WI38 (cell line): ENCODE data around the gene RPA3.
A peak's percentile ranks its signal among the peaks of the same experiment; 100 is the strongest.

Experiments
- H3K4me3 ChIP-seq: 2 replicates; pipeline ENCODE4 v1.5.1; 2011; ENCODE audit warnings: low read depth, mild to moderate bottlenecking, control low read depth, low read length
- TF ChIP-seq, protein P1 (sequence below): IDR thresholded peaks from 2 replicates; pipeline ENCODE4 v1.5.1; 2012; ENCODE audit warnings: low read depth, mild to moderate bottlenecking, control low read depth, low read length

The RPA3 gene

GRCh38 chr7:7653593-7654187, 64.7 kb downstream of the RPA3 start:
- no peak overlapping the region for H3K4me3 ChIP-seq
- TF ChIP-seq, protein P1, sequence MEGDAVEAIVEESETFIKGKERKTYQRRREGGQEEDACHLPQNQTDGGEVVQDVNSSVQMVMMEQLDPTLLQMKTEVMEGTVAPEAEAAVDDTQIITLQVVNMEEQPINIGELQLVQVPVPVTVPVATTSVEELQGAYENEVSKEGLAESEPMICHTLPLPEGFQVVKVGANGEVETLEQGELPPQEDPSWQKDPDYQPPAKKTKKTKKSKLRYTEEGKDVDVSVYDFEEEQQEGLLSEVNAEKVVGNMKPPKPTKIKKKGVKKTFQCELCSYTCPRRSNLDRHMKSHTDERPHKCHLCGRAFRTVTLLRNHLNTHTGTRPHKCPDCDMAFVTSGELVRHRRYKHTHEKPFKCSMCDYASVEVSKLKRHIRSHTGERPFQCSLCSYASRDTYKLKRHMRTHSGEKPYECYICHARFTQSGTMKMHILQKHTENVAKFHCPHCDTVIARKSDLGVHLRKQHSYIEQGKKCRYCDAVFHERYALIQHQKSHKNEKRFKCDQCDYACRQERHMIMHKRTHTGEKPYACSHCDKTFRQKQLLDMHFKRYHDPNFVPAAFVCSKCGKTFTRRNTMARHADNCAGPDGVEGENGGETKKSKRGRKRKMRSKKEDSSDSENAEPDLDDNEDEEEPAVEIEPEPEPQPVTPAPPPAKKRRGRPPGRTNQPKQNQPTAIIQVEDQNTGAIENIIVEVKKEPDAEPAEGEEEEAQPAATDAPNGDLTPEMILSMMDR, result peak; percentile 45

GRCh38 chr7:7652798-7653540, 65.4 kb downstream of the RPA3 start:
- no peak overlapping the region for H3K4me3 ChIP-seq
- TF ChIP-seq, protein P1, result no peak

- TF ChIP-seq, protein P1, result no peak
- H3K4me3 ChIP-seq, result no peak overlapping the region
These were observed 66.9 kb downstream of the RPA3 start for GRCh38 chr7:7651479-7651878.

DNA sequence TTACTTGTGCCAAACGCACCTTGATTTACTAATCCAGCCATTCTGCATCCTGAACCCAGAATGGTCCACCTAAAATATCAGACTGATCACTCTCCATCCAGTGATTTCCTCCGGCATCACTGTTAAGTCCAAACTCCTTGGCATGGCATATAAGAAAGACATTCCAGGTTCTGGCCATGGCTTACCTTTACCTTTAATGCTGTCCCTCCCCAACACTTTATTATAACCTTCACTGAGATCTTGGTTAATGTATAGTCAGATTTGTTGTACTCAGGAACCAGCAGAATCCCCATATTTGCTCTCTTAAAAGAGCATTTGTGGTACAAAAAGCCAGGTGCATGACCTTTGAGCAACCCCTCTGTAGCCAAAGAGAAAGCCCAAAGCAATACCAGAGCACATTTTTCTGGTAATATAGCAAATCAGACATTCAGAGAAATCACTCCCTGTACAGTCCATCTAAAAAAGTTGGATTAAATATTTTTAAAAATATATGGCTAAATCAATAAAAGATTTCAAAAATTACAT, 67.7 kb downstream of the RPA3 start:
- TF ChIP-seq, protein P1, result no peak
- no peak overlapping the region for H3K4me3 ChIP-seq

- H3K4me3 ChIP-seq, result no peak overlapping the region
- TF ChIP-seq, protein P1, result no peak
These were observed 70.8 kb downstream of the RPA3 start for GRCh38 chr7:7647495-7648036.

DNA sequence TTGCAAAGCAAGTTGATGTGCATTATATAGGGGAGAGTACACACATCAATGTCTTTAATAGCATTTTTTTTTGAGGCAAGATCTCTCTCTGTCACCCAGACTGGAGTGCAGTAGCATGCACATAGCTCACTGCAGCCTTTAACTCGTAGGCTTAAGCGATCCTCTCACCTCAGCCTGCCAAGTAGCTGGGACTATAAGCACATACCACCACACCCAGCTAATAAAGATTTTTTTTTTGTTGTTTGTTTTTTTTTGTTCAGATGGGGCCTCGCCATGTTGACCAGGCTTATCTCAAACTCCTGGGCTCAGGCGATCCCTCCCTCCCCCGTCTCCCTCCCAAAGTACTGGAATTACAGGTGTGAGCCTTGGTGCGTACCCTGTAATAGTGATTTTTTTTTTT, 76.3 kb downstream of the RPA3 start:
- no peak overlapping the region for H3K4me3 ChIP-seq
- TF ChIP-seq, protein P1, result no peak

- TF ChIP-seq, protein P1, result no peak
- H3K4me3 ChIP-seq, result peak overlapping the region; percentile 96
These were observed 77.2 kb downstream of the RPA3 start for GRCh38 chr7:7641129-7641663.
